K562 (cell line): ENCODE data around the gene PLXND1. TPM values are rescaled to one million over a fixed set of nuclear protein-coding genes. Genes with fewer than 3 reads are reported as not detected.

Experiments
- CXXC5 ChIP-seq: fragments of 250-450 bp; sonication (Bioruptor Pico); IDR thresholded peaks from 2 replicates; pipeline ENCODE4 v1.8.0; 2022; ENCODE audit warnings: inconsistent platforms, mild to moderate bottlenecking, moderate library complexity
- EHMT2 ChIP-seq: fragments of 450-650 bp; IDR thresholded peaks from 2 replicates; pipeline ENCODE4 v1.6.1; 2018; ENCODE audit warnings: antibody characterized with exemption
- GATAD2A ChIP-seq: fragments of 450-650 bp; IDR thresholded peaks from 2 replicates; pipeline ENCODE4 v1.6.1; 2017
- GATAD2B ChIP-seq: fragments of 450-650 bp; IDR thresholded peaks from 2 replicates; pipeline ENCODE4 v1.6.1; 2017; ENCODE audit warnings: mild to moderate bottlenecking, borderline replicate concordance
- IFI16 ChIP-seq: fragments of 250-450 bp; sonication (Bioruptor Pico); IDR thresholded peaks from 2 replicates; pipeline ENCODE4 v2.1.2; 2022; ENCODE audit warnings: mild to moderate bottlenecking, inconsistent platforms
- MTA3 ChIP-seq: fragments of 450-650 bp; formaldehyde crosslinking; IDR thresholded peaks from 2 replicates; pipeline ENCODE4 v1.6.1; 2017; ENCODE audit warnings: mild to moderate bottlenecking, borderline replicate concordance
- NELFE ChIP-seq: IDR thresholded peaks from 2 replicates; pipeline ENCODE4 v1.6.1; 2011; ENCODE audit warnings: mild to moderate bottlenecking; ENCODE audit not compliant: insufficient read depth, insufficient read length
- NRF1 ChIP-seq, 2 experiments: fragments of 450-650 bp; IDR thresholded peaks in 1 of 2; conservative IDR thresholded peaks in 1 of 2; 2 replicates each; pipeline ENCODE4 v1.6.1; 2014; ENCODE audit warnings: mild to moderate bottlenecking in 2 of 2
- OTX1 ChIP-seq: fragments of 450-650 bp; formaldehyde crosslinking; IDR thresholded peaks from 2 replicates; pipeline ENCODE4 v1.4.0; 2022; ENCODE audit warnings: mild to moderate bottlenecking
- RBBP5 ChIP-seq: fragments of 200-600 bp; sonication (generic); IDR thresholded peaks from 2 replicates; pipeline ENCODE4 v1.6.1; 2012; ENCODE audit warnings: borderline replicate concordance, mild to moderate bottlenecking, low read length, control low read depth, inconsistent platforms; ENCODE audit not compliant: insufficient read depth, poor library complexity, severe bottlenecking
- SMARCA4 ChIP-seq: fragments of 450-650 bp; IDR thresholded peaks from 2 replicates; pipeline ENCODE4 v1.6.1; 2016
- STAT5A ChIP-seq: IDR thresholded peaks from 2 replicates; pipeline ENCODE4 v1.6.1; 2012; ENCODE audit warnings: low read length, inconsistent platforms, borderline replicate concordance
- ZNF696 ChIP-seq: fragments of 250-450 bp; sonication (Bioruptor Pico); conservative IDR thresholded peaks from 2 replicates; pipeline ENCODE4 v1.4.0; 2020; ENCODE audit warnings: mild to moderate bottlenecking, moderate library complexity
- ZNF699 ChIP-seq: fragments of 250-450 bp; sonication (Bioruptor Pico); IDR thresholded peaks from 2 replicates; pipeline ENCODE4 v1.8.0; 2021; ENCODE audit warnings: mild to moderate bottlenecking, moderate library complexity; ENCODE audit not compliant: insufficient replicate concordance
- ZNF766 ChIP-seq: fragments of 200-800 bp; sonication (Bioruptor generic); conservative IDR thresholded peaks from 2 replicates; pipeline ENCODE4 v1.6.1; 2016; ENCODE audit warnings: missing genetic modification characterization, missing compliant biosample characterization
- polyA plus RNA-seq, 8 experiments: library from polyadenylated mRNA; depleted of rRNA in 4 of 8; stranded (reverse) in 5 of 8; unstranded in 3 of 8; fragments of >200 nt; fragmentation: Nextera tagmentation in 2 of 8; fragmentation: Illumina TruSeq in 1 of 8; extraction: Ambion mirVana in 2 of 8; extraction: Trizol in 1 of 8; gene quantifications; 2 replicates each; pipeline versions ENCODE4 v1.2.1 to v1.2.3, GENCODE V29; 2011 to 2014; ENCODE audit warnings: inconsistent platforms in 1 of 8, missing spikeins in 1 of 8
- total RNA-seq, 7 experiments: library from RNA; depleted of rRNA in 6 of 7; stranded (reverse); fragments of >200 nt in 6 of 7; fragmentation: Illumina TruSeq in 2 of 7; extraction: Trizol in 2 of 7; gene quantifications; 2 replicates each; pipeline versions ENCODE4 v1.2.1 to v1.2.3, GENCODE V29; 2011 to 2021; ENCODE audit warnings: low replicate concordance in 1 of 7
- TF ChIP-seq, protein P1 (sequence below), 3 experiments: fragments of 200-800 bp in 1 of 3; sonication (Bioruptor generic) in 1 of 3; sonication (generic) in 1 of 3; formaldehyde crosslinking in 1 of 3; IDR thresholded peaks; 2 replicates each; pipeline versions ENCODE4 v1.6.1 to v1.8.0; 2016 to 2022; ENCODE audit warnings: mild to moderate bottlenecking in 2 of 3, missing compliant biosample characterization in 2 of 3, missing genetic modification characterization in 2 of 3, missing genetic modification reagents in 1 of 3
- TF ChIP-seq, protein P2 (sequence below): sonication (generic); formaldehyde crosslinking; IDR thresholded peaks from 2 replicates; pipeline ENCODE4 v1.8.1; 2022; ENCODE audit warnings: missing genetic modification reagents
- TF ChIP-seq, protein P3 (sequence below): fragments of 450-650 bp; IDR thresholded peaks from 2 replicates; pipeline ENCODE4 v1.6.1; 2018; ENCODE audit not compliant: partially characterized antibody
- TF ChIP-seq, protein P4 (sequence below), 2 experiments: fragments of 450-650 bp; conservative IDR thresholded peaks; 2 replicates each; pipeline ENCODE4 v1.6.1; 2017; ENCODE audit warnings: mild to moderate bottlenecking in 2 of 2, moderate library complexity in 2 of 2

PLXND1 gene
- total and polyA plus RNA-seq, 9 of the 15 experiments (the other 6 are each of a cell fraction or from before 2014, with no cell fraction given) = 0.34 to 28.8 (median 14.0) TPM

DNA sequence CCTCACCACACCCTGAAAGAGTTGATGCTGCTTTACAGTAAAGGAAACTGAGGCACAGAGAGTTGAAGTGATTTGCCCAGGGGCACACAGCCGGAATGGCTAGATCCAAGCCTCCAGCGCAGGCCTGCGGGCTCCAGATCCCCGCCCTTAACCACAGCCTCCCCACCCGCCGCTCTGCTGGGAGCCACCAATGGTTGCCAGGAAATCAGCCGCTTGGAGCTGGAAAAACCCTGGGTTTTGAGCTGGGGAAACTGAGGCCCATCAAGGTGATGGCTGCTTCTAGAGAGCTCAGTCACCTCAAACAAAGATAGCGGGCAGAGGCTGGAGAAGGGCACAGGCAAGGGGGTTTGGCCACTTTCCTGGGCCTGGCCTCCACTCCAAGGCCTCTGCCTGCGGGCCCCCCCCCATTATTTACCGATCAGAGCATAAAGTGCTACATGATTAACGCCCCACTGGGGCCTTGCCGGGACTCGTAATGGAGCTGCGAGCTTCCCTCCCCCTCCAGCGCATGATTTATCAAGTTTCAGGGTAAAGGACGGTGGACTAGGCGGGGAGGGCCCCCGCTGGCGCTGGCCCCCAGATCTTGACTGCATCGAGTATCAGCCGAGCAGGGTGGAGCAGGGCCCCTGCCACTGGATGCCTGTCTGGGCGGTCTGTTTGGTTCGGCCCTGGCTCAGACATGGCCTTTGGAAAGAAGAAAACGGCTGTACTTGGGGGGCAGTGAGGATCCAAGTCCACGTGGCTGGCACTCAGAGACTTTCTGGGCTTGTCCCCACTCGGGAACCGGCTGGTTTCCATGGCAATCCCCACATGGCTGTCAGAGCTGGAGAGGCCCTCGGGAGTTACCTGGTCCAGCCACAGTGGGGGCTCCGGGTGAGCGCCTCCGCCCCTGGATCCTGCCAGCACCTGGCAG lies 9.1 kb downstream of the PLXND1 start (continued):
- TF ChIP-seq, protein P1, sequence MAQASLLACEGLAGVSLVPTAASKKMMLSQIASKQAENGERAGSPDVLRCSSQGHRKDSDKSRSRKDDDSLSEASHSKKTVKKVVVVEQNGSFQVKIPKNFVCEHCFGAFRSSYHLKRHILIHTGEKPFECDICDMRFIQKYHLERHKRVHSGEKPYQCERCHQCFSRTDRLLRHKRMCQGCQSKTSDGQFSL (CRISPR knock-in tag; IDR thresholded peaks at IDR 0.05) = peak; percentile 79
- TF ChIP-seq, protein P1 (tag; IDR thresholded peaks at IDR 0.05) = peak in 1 of 2 experiments; percentile 64; a peak in 2 of 4 replicates
- TF ChIP-seq EHMT2 (no peak), ZNF699 (no peak), NRF1 (conservative IDR thresholded peaks at IDR 0.05 in 1 of 2, IDR thresholded peaks at IDR 0.05 in 1 of 2) (peak in 1 of 2 experiments; percentile 36; a peak in 2 of 4 replicates), IFI16 (CRISPR knock-in tag) (no peak), ZNF766 (CRISPR knock-in tag) (no peak), OTX1 (no peak), GATAD2B (no peak), NELFE (no peak), GATAD2A (no peak), CXXC5 (peak; percentile 16; the same call in 1 of the 2 replicates), STAT5A (no peak), MTA3 (no peak), RBBP5 (peak; percentile 41), ZNF696 (CRISPR knock-in tag) (no peak), SMARCA4 (0 out of 2 replicates have a peak, but pooled peaks have one; percentile 8)
- TF ChIP-seq, protein P2, sequence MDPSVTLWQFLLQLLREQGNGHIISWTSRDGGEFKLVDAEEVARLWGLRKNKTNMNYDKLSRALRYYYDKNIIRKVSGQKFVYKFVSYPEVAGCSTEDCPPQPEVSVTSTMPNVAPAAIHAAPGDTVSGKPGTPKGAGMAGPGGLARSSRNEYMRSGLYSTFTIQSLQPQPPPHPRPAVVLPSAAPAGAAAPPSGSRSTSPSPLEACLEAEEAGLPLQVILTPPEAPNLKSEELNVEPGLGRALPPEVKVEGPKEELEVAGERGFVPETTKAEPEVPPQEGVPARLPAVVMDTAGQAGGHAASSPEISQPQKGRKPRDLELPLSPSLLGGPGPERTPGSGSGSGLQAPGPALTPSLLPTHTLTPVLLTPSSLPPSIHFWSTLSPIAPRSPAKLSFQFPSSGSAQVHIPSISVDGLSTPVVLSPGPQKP (CRISPR knock-in tag) = no peak
- TF ChIP-seq, protein P3, sequence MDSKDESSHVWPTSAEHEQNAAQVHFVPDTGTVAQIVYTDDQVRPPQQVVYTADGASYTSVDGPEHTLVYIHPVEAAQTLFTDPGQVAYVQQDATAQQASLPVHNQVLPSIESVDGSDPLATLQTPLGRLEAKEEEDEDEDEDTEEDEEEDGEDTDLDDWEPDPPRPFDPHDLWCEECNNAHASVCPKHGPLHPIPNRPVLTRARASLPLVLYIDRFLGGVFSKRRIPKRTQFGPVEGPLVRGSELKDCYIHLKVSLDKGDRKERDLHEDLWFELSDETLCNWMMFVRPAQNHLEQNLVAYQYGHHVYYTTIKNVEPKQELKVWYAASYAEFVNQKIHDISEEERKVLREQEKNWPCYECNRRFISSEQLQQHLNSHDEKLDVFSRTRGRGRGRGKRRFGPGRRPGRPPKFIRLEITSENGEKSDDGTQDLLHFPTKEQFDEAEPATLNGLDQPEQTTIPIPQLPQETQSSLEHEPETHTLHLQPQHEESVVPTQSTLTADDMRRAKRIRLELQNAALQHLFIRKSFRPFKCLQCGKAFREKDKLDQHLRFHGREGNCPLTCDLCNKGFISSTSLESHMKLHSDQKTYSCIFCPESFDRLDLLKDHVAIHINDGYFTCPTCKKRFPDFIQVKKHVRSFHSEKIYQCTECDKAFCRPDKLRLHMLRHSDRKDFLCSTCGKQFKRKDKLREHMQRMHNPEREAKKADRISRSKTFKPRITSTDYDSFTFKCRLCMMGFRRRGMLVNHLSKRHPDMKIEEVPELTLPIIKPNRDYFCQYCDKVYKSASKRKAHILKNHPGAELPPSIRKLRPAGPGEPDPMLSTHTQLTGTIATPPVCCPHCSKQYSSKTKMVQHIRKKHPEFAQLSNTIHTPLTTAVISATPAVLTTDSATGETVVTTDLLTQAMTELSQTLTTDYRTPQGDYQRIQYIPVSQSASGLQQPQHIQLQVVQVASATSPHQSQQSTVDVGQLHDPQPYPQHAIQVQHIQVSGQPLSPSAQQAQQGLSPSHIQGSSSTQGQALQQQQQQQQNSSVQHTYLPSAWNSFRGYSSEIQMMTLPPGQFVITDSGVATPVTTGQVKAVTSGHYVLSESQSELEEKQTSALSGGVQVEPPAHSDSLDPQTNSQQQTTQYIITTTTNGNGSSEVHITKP = peak; percentile 19
- TF ChIP-seq, protein P4, sequence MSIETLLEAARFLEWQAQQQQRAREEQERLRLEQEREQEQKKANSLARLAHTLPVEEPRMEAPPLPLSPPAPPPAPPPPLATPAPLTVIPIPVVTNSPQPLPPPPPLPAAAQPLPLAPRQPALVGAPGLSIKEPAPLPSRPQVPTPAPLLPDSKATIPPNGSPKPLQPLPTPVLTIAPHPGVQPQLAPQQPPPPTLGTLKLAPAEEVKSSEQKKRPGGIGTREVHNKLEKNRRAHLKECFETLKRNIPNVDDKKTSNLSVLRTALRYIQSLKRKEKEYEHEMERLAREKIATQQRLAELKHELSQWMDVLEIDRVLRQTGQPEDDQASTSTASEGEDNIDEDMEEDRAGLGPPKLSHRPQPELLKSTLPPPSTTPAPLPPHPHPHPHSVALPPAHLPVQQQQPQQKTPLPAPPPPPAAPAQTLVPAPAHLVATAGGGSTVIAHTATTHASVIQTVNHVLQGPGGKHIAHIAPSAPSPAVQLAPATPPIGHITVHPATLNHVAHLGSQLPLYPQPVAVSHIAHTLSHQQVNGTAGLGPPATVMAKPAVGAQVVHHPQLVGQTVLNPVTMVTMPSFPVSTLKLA (conservative IDR thresholded peaks at IDR 0.05) = peak; percentile 53 to 62; a peak in 3 of 4 replicates
